ENCODE measurements around the gene TNFRSF9.

- TF ChIP-seq POLR2A (IDR thresholded peaks at IDR 0.05): no peak
- TF ChIP-seq CTCF (IDR thresholded peaks at IDR 0.05 in 4 of 5, conservative IDR thresholded peaks at IDR 0.05 in 1 of 5): no peak
Measured at GRCh38 chr1:7962014-7962335, 21.3 kb upstream of the TNFRSF9 start.
